Lung microvascular endothelial cell (primary cell): ENCODE results near the gene PARP16. TPM values are rescaled to one million over a fixed set of nuclear protein-coding genes. Genes with fewer than 3 reads are reported as not detected.

Experiments used
- DNase-seq, 2 donors: peaks; one replicate each; pipeline versions ENCODE4 v3.0.0 to v3.0.0-alpha.2; 2010; ENCODE audit warnings: low read depth in 2 of 2
- total RNA-seq: library from RNA; depleted of rRNA; stranded (reverse); fragments of >200 nt; gene quantifications from 2 replicates; pipeline ENCODE4 v1.2.1, GENCODE V29; 2014

PARP16 gene, protein sequence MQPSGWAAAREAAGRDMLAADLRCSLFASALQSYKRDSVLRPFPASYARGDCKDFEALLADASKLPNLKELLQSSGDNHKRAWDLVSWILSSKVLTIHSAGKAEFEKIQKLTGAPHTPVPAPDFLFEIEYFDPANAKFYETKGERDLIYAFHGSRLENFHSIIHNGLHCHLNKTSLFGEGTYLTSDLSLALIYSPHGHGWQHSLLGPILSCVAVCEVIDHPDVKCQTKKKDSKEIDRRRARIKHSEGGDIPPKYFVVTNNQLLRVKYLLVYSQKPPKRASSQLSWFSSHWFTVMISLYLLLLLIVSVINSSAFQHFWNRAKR
- total RNA-seq = 1.7 and 2.2 TPM in 2 replicates

- peak; percentile 79 to 92 for DNase-seq
Observed at GRCh38 chr15:65286704-65287519, at the start of gene PARP16. Gene PARP16, minus strand, starts transcription at chr15:65286883. Its CDS starts 457 bp downstream, at chr15:65286426.

DNA sequence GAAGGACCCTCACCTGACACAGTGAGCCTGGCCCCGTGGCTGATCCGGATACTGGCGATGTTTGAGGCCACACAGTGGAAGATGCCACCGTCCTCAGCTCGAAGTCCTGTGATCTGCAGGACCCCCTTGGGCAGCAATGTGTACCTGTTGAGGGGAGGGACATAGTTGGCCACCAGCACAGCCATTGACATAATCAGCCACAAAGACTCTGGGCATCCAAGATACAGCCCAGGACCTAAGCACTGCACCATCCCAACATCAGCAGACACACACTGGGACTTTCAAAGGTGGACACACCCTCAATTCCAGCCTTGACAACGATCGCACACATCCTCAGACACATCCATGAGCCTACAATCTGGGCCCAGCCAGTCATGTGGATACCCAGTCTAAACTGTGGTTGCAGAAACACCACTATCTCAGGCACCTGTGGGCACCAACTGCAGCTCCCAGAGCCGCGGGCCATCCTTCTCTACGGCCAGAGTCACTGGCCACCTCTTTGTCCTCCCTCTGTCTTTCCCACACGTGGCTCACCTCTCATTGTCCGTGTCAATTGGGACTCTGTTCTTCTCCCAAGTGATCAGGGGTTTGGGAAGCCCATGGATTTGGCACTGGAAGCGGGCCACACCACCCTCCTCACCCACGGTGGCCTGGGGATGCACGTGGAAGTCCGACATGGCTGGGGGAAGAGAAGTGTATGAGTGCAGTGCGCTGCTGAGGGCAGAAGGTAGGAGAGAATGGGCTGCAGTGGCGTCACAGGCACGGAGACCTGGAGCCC lies 48.8 kb upstream of the PARP16 start:
- no peak for DNase-seq

GRCh38 chr15:65334586-65335231 lies 48.0 kb upstream of the PARP16 start:
- no peak for DNase-seq

GRCh38 chr15:65333856-65334255 lies 47.2 kb upstream of the PARP16 start:
- DNase-seq = no peak

DNA sequence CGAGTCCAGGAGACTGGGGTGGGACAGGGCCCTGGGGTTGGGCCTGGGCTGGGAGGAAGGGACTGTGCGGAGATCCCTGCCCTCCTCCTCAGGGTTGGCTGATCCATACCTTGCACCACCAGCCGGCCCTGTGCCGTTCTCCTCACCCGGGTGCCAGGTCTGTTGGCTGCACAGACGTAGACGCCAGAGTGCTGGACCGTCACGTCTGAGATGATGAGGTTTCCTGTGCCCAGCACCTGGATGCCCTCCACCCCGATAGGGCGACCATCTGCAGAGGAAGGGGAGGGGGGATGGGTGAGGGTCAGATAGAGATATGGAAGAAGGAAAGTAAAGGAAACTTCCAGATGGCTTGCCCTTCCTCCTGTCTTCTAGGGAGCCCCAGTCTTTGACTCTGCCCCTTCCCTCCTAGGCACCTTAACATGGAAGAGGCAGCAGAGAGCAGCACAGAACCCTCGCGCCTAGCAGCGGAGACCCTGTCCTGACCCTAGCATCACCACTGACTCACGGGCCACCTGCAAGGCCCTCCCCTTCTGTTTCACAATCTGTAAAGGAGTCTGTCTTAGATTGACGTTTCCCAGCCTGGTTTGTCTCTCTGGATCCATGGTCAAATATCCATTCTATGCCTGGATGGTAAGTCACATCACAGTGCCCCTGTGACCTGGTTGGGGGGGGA lies 46.6 kb upstream of the PARP16 start:
- DNase-seq = no peak

DNA sequence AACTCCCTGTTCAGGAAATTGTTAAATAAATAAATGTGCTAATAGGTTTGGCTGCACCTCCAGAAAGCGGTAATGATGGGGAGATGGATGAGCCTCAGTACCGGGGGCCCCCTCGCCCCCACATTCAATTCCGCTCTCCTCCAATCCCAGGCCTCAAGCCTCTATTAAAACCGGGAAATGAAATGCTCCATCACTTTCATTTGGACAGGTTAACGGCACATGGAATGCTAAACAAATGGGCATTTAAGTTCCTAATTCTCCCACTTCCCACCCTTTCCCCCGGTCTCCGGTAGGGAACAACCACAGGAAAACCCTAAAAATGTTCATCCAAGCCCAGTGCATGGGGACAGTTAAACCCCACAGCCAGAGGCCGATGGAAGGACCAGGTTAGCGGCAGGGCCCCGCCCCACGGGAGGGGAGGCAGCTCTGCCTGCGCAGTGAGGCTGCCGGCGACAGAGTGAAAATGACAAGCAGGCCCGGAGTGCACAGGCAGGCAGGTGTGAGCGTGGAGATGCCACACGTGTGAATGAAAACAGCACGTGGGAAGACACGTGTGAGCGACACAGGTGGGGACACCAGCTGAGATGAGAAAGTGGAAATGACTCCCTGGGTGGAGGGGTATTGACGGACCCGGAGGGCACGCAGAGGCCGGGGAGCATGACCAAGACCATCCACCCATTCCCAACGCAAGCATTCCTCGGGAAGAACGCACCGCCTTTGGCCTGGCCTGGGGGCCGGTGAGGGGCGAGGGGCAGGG lies 45.9 kb upstream of the PARP16 start:
- DNase-seq = no peak

- no peak for DNase-seq
Observed at GRCh38 chr15:65331811-65332210, 45.1 kb upstream of the PARP16 start.

DNA sequence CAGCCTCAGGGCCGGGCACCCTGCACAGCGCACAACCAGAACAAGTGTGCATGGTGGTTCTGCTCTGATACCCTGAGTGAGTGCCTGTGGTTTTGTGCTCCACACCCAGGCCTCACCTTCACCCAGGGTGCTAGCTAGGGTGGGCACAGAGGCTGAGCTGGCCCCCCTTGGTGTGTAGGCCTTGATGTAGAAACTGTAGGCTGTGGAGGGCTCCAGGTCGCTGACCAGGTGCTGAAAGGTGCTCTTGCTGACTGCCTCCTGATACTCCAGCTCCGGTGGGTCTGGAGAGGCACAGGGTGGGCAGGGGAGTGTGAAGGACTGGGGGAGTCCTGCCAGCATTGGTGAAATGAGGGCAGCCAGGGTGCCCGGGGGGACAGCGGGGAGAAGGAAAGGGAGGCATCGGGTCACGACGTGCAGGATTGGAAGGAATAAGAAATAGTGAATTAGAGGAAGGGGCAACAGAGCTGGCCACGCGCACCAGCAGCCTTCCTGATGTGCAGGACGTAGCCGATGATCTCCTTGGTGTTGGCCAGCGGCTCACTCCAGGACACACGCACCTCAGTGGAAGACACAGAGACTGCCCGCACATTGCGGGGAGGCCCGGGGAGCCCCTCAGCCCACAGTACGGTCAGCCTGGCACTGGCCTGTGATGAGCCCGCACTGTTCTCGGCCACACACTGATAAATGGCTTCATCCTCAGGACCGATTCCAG lies 44.4 kb upstream of the PARP16 start:
- no peak for DNase-seq

DNA sequence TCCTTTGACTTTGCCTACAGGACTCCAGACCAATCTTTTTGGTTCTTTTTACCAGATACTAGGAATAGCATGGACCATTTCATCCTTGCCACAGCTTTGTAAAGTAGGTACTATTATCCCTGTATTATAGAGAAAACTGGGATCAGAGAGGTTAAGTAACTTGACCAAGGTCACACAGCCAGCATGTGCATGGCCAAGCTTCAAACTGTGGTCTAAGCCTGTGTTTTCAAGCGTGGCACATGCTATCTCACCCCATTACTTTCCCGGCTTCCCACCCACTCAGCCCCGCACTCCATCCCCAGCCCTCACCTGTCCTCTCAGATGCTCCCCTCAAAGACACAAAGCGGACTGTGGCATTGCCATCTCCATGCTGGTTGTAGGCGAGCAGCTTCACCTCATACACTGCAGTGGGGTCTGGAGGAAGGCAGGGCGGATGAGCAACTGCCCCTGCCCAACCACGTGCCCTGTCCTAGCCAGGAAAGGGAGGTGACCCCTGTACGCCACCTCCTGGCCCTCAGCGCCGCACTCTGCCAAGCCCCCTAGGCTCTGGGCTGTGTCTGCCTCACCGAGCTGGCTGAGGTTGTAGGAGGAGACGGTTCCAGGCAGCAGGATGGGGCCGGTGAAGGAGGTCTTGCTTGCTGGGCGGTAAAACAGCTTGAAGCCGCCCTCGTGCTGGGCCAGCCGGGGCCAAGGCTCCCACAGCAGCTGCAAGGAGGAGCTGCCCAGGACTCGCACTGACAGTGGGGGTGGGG lies 43.5 kb upstream of the PARP16 start:
- DNase-seq = no peak

DNA sequence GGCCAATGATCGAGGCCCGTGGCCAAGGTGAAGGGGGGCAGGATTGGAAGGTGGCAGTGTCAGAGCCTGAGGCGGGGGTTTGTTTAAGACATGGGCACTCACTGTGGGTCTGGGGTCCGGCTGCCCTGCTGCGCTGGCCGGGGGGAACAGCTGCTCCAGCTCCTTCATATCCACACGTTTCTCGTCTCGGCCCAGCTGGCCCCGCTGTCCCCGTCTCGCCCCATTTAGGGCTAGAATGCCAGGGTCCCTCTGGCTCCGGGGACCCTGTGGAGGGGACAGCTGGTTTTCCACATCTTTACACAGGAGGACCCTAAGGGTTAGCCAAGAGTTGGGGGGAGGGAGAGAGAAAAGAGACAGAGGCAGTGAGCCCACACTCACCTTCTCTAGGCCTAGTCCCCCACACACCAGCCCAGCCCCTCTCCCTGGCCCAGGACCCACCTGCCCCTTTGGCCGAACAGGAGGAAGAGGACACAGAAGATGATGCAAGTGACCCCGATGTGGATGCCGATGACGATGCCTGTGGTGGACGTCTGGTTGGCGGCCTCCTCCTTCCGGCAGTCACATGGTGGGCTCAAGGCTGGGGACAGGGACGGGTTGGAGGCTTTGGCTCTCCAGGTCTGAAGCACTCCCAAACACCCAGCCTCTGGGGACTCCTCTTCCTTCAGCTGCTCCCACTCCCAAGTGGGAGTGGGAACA lies 42.8 kb upstream of the PARP16 start:
- no peak for DNase-seq

- no peak for DNase-seq
Observed at GRCh38 chr15:65328506-65329287, 42.0 kb upstream of the PARP16 start.

DNA sequence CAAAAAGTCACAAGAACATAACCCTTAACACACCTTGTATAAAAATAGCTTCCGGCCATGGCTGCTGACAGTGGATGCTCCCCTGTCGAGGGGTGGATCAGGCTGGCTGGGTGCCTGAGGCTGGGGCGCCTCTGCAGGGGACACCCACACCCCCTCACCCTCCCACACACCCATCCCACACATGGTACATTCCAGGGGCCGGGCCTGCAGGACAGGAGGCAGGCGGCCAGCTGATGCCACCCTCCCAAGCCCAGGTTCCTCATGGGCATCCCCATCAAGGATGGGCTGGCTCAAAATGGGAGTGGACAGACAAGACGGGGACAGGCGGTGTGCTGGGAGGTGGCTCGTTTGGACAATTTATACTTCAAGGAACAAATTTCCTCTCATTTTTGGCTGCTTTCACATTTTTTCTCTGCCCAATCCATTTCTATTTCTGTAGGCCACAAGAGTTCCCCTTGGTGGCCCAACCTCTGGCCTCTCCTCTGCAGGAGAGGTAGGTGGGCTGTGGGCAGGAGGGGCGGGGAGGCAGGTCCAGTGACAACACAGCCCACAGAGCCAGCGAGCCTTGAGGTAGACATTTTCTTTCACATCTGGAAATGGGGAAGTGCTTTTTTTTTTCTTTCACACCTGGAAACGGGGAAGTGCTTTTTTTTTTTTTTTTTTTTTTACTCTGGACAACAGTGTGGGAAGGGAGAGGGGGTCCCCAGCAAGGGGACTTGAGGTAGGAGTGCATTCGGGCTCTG lies 41.1 kb upstream of the PARP16 start:
- DNase-seq = no peak

DNA sequence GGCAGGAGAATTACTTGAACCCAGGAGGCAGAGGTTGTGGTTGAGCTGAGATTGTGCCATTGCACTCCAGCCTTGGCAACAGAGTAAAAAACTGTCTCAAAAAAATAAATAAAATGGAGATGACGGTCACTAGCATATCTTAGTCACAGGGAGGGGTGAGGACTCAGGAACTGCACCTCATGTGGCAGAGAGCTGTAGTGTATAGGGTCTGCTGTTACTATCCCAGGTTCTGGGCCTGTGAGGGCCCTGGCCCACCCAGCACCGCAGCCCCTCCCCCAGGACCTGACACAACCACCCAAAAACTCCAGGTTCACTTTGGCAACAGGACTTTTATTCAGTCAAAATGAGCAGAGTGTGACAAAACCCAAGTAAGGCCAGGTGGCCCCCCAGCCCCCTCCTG lies 40.1 kb upstream of the PARP16 start:
- no peak for DNase-seq

DNA sequence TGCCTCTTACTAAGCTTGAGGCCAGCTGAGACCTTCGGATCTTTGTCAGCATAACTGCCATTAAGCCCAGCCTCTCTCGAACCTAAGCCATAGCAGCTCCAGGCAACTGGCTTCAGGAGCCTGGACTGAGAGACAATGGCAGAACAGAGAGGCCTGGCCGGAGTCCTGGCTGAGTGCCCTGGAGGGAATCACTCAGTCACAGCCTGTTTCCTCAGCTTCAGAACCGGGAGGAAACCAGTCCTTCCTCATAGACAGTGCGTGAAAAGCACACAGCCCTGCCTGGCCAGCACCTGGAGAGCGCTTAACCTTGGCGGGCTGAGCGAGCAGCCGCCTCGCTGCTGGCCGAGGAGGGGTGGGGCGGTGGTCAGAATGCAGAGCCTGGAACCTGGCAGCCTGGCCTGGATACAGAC lies 39.4 kb upstream of the PARP16 start:
- peak; percentile 83 to 85 for DNase-seq

DNA sequence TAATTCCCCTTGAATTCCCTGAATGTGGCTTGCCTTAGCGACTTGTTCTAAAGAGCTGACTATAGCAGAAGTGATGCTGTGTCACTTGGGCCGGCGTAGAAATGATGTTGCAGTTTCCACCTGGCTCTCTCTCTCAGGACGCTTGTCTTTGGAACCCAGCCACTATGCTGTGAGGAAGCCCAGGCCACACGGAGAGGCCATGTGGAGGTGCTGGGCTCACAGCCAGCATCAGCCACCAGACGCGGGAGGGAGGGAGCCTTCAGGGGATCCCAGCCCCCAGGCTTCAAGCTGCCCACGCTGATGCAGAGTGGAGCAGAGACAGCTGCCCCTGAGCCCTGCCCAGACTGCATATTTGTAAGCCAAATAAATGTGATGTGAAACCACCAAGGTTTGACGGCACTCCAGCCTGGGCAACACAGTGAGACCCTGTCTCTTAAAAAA lies 36.4 kb upstream of the PARP16 start:
- peak; percentile 17 to 66 for DNase-seq

- peak; percentile 74 to 82 for DNase-seq
Observed at GRCh38 chr15:65318870-65319356, 32.2 kb upstream of the PARP16 start.
